Adrenal gland (tissue), 5 donors: ENCODE measurements around the gene NFIB.

Experiments
- CTCF ChIP-seq, 6 experiments: fragments of 450-650 bp in 4 of 6; fragments of 200-600 bp in 2 of 6; sonication (generic) in 1 of 6; IDR thresholded peaks; 1 replicate in 5 of 6; 2 replicates in 1 of 6; pipeline versions ENCODE4 v1.5.1 to v1.8.0; 2016 to 2021; ENCODE audit warnings: antibody characterized with exemption in 6 of 6, mild to moderate bottlenecking in 2 of 6, moderate library complexity in 1 of 6
- POLR2A ChIP-seq, 2 donors: fragments of 450-650 bp; IDR thresholded peaks; one replicate each; pipeline ENCODE4 v1.6.1; 2017; ENCODE audit warnings: antibody characterized with exemption in 2 of 2, mild to moderate bottlenecking in 2 of 2, moderate library complexity in 1 of 2
- donor health status: DM: no; HTN: no; CAD: no.

DNA sequence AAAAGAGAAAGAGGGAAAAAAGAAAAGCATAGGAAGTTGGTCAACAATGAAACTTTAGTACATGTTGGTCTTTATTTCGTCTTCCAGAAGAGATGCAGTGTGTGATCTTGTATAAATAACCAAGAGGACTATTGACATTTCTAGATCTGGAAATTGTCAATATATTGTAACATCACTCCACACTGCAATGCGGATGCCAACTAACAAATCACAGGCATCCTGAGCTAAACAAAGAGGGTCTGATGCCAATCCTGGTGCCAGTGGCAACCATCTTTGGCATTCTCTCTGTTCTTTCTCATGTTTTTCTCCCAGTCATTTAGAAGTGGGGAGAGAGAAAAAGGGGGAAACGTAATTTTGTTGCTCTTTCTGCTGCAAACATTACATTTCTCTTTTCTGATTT, 9.7 kb downstream of the NFIB start:
- no peak for TF ChIP-seq CTCF (IDR thresholded peaks at IDR 0.05)
- no peak for TF ChIP-seq POLR2A (IDR thresholded peaks at IDR 0.05)
